NOMO-1 treated with dmso at 0.1 percent for 144 hours (cell line): ENCODE measurements around the gene PIMREG.

Experiments
- DNase-seq: peaks from one replicate; lab custom pipeline; 2025; ENCODE audit not compliant: unreplicated experiment; lab: John Stamatoyannopoulos, UW

Gene PIMREG

DNA sequence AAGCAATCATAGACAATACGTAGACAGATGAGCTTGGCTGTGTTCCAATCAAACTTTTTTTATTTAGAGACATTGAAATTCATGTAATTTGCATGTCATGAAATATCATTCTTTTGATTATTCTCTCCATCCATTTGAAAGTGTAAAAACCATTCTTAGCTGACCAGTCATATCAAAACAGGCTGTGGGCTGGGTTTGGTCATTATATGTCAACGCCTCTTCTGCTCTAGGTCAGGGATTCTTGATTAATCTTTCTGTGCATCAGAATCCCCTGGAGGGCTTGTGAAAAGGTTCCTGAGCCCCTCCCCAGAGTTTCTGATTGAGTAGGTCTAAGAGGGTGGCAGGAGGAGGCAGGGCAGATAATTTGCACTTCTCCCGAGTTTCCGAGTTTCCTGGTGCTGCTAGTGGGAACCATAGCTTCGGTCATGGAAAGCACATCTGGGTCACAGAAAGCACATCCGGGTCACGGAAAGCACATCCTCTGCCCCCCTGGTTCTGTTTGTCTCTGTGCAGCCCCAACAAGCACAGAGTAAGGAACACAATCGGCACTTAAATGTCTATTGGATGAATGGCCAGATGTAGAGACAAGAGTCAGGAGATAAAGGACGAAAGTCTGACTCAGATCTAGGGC lies 16.4 kb downstream of the PIMREG start:
- no peak for DNase-seq

DNA sequence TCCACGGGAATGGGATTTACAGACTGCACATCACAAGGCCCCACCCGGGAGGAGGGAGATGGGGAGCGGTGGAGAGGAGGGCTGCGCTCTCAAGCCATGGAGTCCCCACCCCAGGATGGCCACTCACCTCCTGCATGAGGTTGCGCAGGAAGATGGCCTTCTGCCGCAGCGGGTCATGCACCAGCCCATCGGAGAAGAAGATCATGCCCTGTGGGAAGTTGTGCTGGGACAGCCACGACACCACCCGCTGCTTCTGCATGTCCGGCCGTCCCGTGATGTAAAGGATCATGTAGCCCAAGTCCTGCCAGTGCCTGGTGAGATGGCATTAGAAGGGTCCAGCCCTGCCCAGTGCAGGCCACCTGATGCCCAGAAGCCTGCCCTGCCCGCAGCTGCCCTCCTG lies 17.0 kb downstream of the PIMREG start:
- DNase-seq: no peak

DNA sequence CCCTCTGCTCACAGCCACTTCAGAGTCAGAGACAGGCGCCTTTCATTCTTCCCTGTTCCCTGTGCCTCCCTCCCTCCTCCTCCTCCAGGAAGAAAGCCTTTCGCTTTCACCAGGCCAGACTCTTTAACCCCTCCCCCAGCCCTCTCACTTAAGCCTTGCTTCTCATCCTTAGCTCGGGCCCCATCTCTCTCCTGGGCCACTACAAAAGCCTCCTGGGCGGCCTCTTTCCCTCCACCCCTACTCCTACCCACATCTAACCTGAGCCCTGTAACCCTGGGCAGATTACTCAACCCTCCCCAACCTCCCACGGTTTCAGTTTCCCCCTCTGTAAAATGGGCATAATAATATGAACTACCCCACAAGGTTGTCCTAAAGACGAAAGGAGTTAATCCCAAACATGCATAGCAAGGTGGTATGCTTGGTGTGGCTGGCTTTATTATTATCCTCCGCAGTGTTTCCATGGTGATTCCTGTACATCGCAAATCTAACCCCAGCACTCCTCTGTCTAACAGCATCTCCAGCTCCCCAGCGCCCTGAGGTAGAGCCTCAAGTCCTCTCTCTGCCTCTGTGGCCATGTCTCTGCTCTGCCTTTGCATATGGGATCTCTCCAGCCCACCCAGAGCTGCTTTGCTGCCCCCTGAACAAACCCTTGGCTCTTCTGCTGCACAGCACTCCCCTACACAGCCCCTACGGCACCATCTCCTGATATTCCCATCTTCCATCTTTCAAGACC lies 17.7 kb downstream of the PIMREG start:
- DNase-seq: no peak

DNA sequence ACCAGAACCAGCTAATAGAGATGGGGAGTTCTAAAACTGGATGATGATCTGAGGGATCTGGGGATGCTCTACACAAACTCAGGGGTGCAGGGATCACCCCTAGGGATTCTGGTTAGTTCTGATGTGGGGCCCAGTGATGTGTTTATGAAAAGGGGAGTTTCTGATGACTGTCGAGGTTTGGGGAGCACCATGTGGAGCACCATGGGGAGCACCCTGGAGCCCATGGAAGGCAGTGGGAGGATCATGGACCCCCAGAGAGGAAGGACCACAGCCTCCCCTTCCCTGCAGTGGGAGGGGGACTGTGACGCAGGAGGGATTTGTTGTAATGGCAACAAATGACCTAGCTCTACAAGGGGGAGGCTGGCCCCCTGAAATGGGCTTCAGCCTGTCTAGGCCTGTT lies 18.4 kb downstream of the PIMREG start:
- DNase-seq: no peak

DNA sequence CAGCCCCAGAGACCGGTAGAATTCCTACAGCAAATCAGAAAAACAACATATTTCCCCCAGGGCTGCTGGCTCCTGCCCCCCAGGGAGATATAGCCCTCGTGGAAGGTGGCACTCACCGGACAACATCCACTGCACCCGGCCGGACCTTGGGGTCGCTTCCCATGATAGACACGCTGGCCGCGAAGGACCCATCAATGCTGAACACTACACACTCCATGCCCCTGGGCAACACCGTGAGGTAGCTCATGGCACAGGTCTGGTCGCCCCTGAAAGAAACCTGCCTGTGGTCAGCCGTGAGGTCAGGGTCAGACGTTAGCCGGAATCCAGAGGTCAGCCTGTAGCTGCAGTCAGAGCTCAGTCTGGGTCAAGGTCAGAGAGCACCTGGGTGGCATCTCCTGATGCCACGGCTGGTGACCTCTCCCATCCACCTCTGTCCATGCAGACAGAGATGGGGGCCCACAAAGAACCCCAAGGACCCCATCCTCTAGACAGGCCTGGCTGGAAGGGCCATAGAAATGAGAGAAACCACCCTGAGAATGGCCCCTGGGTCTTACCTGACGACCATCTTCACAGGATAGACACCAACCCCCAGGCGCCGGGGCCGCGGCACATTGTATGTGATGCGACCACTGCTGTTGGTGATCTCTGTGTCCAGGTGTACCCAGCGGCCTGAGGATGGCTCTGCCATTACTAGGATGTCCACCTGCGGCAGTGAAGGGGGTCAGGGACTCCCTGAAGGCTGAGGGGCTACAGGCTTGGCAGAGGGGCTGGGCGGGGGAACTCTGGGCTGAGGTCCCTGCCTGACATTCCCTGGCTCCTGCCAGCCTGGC lies 19.6 kb downstream of the PIMREG start:
- DNase-seq: no peak

DNA sequence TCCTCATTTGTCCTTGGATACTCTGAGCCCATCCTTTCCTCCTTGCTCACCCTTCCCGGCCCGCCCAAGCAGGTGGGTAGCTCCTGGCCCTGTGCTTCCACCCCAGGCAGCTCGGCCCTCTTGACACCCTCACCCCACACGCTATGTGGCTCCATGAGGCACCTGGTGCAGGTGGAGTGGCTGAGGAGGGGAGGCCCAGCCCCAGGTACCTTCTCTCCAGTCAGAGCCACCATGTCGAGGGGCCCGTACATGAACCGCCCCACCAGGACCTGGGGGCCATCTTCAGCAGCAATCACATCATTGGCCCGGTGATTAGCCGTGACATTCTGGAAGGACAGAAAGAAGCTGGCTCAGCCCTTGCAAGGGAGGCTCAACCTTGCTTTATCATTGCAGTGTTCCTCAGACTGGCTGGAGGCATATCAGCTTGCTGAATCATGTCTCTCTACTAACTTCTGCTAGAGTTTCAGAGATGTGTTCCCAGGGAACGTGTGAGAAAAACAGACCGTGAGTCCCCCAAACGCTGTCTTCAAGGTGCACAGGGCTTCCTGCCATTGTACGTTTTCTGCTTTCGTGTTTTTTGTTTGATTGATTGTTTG lies 20.3 kb downstream of the PIMREG start:
- DNase-seq: no peak

DNA sequence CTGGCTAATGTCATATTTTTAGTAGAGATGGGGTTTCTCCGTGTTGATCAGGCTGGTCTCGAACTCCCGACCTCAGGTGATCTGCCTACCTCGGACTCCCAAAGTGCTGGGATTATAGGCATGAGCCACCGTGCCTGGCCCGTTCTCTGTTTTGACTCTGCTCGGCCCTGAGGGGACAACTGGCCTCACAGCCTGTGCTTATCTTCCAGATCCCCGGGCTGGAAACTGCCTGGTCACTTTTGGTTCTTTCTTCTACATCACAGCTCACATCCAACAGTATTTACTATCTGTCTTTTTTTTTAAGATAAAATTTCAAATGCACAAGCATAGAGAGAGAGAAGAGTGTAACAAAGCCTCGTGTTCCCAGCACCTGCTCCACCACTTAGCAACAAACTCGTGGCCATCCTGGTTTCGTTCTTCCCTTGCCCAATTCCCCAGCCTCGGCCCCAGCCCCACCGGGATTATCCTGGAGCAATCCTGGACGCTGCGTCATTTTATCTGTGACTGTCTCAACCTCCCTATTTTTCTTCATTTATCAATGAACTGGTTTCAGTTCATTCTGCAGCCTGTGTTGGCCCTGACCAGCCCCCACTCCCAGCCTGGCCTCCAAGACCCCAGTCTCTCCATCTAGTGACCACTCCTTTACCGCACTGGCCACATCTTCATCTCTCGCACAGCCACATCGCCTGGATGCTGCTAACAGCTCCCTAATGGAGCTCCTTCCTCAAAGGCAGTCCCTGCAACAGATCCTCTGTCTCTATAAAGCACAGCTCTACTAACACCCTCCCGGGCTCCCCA lies 21.1 kb downstream of the PIMREG start:
- no peak for DNase-seq

DNA sequence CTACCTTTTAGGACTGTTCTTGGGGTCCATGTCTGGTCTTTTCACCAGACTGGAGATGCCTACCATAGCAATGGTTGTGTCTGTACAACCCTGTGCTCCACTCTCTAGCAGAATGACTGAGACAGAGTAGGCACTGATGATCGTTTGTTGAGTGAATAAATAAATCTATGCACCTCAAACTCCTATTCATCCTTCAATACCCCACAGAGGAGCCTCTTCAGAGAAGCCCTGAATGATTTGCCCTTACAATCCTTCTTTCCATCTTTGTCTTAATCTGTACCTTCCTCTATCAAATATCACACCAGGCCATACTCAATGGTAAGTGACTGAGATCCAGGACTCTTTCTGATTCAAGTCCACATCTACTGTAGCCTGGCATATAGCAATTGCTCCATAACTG lies 23.3 kb downstream of the PIMREG start:
- DNase-seq: no peak

DNA sequence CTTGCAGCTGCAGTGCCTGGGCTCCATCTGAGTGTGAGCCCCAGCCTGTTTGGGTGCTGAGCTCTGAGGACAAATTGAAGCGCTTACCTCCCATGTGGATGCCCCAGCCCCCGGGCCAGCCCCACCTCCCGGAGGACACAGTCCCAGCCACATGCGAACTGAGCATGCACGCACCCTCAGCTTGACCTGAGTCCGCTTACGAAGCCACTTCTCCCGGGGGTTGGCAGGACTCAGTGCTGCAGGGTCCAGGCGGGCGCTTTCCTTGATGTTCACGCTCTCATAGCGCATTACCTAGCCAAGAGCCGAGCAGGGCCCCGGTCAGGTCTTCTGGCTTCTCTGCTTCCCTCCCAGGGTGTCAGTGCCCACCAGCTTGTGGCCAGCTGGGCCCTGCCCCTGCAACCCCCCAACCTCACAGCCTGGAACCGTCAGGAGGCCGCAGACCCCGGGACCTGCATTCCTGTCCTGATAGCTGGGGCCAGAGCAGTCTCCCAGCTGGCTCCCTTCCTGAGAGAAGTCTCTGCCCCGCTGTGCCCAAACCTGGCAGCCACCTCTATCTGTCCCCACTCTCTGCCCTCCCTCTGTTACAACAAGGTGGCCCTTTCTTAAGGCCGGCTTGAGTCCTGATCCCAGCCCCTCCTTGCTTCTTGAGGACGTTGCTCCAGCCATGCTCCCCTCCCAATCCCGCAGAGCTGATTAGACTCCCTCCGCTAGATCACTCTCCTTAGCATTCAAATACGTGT lies 24.0 kb downstream of the PIMREG start:
- DNase-seq: no peak

DNA sequence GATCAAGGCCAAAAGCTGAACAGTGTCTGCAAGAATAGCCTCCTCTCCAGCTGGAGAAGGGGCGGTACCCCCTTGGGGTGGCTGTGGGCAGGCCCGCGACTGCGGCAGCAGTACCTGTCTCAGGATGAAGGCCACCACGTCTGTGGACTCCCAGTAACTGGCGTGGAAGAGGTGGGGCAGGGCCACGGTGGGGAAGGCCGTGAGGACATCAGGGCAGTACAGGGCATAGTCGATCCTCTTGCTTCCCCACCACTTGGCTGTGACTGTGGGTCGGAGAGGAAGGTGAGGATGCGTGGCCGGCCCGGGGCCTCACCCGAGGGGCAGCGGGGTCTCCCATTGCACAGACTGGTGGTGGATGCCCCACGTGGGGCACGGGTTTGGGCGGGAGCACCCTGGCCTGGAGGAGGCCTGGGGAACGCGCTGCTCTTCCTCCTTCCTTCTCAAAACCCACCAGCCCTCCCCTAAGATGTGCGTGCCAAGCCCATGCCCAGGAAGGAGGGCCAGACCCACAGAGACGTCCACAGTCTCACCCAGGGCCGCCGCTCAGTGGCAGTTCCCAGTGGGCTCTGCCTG lies 26.0 kb downstream of the PIMREG start:
- no peak for DNase-seq

DNA sequence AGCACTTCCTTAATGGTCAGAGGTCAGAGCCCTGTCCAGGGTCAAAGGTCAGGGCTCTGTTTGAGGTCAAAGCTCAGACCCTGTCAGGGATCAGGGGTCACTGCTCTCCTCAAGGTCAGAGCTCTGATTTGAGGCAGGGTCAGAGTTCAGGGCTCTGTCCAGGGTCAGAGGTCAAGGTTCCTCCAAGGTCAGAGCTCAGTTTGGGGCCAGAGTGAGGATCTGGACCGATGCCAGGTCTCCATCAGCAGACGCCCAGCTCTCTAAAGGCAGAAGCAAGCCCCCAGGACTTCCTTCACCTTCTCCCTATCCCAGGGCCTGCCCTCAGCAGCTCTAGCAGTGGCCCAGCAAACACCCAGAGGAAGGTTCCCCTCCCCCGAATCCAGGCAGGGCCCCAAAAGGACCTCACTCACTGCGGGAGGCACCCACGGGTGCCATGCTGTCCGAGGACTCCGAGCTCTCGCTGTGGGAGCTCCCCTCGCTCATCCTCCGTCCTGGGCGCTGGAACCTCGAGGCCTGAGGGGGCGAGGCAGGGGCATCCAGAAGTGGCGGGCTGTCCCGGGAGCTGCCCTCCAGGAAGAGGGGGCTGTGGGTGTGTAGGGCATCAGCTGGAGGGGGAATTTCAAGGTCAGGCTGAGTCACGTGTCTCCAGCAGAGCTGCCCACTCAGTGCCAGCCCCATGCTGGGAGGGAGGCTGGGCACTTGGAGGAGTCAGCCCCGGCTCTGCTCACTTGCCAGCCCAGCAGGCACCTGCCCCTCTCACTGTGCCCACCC lies 26.7 kb downstream of the PIMREG start:
- no peak for DNase-seq

DNA sequence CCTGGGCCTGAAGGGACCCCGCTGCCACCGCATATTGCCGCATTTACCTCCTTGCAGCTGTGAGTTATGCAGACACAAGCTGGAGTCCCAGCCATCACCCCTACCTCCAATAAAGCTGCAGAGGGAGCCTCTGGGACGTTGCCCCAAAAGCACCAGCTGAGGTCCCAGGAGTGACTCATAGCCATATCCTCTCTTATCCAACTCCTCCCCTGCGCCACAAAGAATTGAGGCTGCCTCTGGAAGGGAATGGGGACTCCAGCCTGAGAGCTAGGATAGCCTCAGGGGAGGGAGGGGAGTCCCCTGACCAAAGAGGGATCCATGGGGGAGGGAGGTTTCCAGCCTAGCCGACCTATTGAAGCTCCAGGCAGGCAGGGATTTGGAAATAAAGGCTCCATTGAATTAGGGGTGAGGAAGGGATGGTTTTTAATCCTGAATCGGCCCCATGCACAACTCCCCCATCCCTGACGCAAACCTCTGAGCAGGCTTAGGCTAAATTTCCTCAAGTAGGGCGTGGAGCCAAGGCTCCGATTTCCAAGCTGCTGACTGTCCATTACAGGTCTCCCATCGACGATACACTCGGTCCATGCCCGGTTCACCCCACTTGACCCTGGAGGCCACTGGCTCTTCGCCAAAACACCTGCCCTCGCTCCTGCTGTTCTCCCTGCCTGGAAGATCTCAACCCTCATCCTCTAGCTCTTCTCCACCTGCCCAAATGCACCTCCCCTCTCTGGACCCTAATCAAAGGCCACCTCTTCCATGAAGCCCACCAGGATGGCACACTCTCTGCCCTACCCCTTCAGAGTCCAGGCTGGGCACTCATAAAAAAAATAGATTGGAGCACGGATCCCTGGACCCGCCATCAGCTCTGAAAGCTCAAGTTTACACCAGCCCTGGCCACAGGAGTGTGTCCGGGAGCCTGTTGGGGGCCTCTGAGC lies 27.5 kb downstream of the PIMREG start:
- no peak for DNase-seq

DNA sequence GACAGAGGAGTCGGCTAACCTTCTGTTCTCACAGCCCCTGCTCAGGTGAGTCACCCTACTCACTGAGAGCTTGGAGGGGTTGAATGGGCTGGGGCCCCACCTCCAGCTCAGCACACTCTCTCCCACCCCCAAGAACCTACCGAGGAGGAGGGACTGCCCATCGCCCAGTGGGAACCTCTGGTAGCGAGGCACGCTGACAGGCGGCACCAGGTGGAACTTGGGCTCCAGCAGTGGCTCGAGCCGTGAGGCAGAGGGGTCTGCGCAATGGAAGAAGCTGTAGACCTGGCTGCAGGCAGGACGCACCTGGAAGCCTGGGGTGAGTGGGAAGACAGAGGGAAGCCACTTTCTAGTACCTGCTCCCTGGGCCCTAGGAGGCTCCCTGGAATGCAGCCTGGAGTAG lies 28.3 kb downstream of the PIMREG start:
- no peak for DNase-seq

DNA sequence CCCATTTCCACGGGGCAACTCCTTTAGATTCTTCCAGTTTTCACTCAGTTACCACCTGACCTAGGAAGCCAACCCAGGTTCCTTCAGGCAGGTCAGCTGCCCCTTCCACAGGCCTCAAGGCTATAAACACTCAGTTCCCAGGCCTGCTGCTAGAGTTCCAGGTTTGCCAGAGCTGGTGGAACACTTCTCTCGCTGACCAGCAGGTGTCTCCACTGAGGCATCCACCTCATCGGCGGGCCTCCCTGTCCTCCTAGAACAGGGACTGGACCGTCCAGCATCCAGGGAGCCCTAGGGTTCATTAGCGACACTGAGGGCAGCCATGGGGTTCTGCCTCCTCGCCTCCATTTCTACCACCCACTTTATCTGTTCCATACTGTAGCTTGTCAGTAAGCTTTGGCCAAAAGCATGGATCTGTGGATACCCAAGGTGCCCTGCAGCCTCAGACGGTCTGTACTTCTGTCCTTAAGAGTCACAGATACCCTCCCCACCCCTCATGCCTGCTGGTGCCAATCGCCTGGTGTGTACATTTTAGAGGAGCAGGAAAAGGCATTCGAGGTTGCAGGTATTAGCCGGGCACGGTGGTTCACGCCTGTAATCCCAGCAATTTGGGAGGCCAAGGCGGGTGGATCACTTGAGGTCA lies 29.0 kb downstream of the PIMREG start:
- DNase-seq: no peak

DNA sequence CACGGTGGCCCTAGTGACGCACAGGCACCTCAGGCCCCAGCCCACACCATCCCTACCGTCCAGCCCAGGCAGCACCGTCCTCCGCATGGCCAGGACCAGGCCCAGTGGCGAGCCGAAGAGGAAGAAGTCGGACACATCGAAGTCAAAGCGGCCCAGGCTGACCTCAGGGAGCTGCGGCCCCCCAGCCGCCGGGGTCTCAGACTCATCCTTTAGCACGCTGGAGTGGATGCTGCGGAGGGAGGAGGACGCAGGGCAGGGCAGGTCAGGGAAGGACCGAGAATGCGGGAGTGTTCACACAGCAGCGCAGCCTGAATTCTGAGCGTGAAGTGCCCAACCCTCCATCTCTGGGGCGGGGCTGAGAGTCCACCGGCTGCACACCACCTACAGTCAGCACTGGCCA lies 30.1 kb downstream of the PIMREG start:
- no peak for DNase-seq

DNA sequence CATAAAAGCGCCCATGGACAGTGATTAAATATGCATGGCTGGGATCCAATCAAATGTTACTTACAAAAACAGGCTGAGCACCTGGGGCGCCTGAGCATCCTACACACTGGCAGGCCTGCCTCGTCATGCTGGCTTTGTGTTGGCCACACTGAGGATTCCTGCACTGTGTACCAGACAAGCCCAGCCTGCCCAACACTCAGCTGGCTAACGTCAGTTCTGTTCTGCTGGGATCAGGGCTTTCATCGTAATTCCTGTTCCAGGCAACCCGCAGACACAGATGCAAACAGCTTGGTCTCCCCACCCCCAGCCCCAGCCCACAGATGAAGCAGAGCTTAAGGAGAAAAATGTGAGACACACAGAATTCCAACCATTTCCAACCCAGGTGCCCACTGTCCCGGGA lies 30.7 kb downstream of the PIMREG start:
- no peak for DNase-seq

DNA sequence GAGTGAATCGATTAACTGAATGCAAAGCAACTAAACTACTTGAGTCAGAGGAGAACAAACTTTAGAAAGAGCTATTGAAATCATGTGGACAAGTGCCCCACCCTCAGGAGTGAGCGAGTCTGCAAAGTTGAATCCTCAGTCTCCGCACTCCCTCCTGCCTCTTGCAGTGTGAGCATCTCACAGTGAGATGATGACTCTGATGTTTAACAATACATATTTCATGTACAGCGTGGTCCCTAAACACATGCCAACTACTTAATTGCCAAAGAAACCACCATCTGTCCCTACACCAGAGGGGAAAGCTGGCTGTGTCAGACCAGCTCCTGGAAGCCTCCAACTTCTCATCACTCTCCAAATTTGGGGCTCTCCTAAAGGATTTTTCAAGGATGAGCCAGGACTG lies 31.2 kb downstream of the PIMREG start:
- no peak for DNase-seq
